Keratinocyte (primary cell): ENCODE data around the gene ZNF695. TPM values are rescaled to one million over a fixed set of nuclear protein-coding genes. Genes with fewer than 3 reads are reported as not detected.

Source experiments
- DNase-seq: peaks from one replicate; pipeline ENCODE4 v3.0.0-alpha.2; 2011; ENCODE audit warnings: low read depth, missing footprints, low spot score
- FAIRE-seq: peaks from 2 replicates; lab custom pipeline; 2011; peaks lifted over from hg19 to GRCh38; lab: Jason Lieb, UNC
- H2AFZ ChIP-seq: 2 replicates; pipeline ENCODE4 v1.6.0; 2012; ENCODE audit warnings: low read length, control low read depth, inconsistent platforms; ENCODE audit not compliant: control insufficient read depth
- H3K27ac ChIP-seq: 2 replicates; pipeline ENCODE4 v1.5.1; 2011; ENCODE audit warnings: low read length; ENCODE audit not compliant: control insufficient read depth, insufficient read depth
- H3K27me3 ChIP-seq: 3 replicates; pipeline ENCODE4 v1.6.0; 2011; ENCODE audit warnings: low read length; ENCODE audit not compliant: control insufficient read depth, insufficient read depth; ENCODE audit errors: extremely low read depth
- H3K36me3 ChIP-seq, 2 experiments: 2 replicates in 1 of 2; 3 replicates in 1 of 2; pipeline ENCODE4 v1.5.1; 2011; ENCODE audit warnings: low read length in 2 of 2, mild to moderate bottlenecking in 1 of 2; ENCODE audit not compliant: control insufficient read depth in 2 of 2, insufficient read depth in 2 of 2; ENCODE audit errors: extremely low read depth in 1 of 2
- H3K4me1 ChIP-seq: 3 replicates; pipeline ENCODE4 v1.5.1; 2011; ENCODE audit warnings: low read length; ENCODE audit not compliant: control insufficient read depth, insufficient read depth; ENCODE audit errors: extremely low read depth
- H3K4me2 ChIP-seq: 3 replicates; pipeline ENCODE4 v1.6.0; 2011; ENCODE audit warnings: low read depth, low read length; ENCODE audit not compliant: control insufficient read depth, insufficient read depth; ENCODE audit errors: extremely low read depth
- H3K4me3 ChIP-seq, 3 experiments: fragments of 200-600 bp in 1 of 3; sonication (generic) in 1 of 3; 2 replicates in 2 of 3; 3 replicates in 1 of 3; pipeline ENCODE4 v1.5.1; 2011 to 2016; ENCODE audit warnings: low read length in 3 of 3, mild to moderate bottlenecking in 3 of 3, control low read depth in 2 of 3, inconsistent platforms in 1 of 3, low read depth in 1 of 3, mixed read lengths in 1 of 3, mixed run types in 1 of 3, moderate library complexity in 1 of 3; ENCODE audit not compliant: control insufficient read depth in 2 of 3, insufficient read depth in 2 of 3; ENCODE audit errors: extremely low read depth in 1 of 3
- H3K79me2 ChIP-seq: 2 replicates; pipeline ENCODE4 v1.6.0; 2012; ENCODE audit warnings: low read length; ENCODE audit not compliant: control insufficient read depth, insufficient read depth
- H3K9ac ChIP-seq: 3 replicates; pipeline ENCODE4 v1.6.0; 2011; ENCODE audit warnings: low read length; ENCODE audit not compliant: control insufficient read depth, insufficient read depth; ENCODE audit errors: extremely low read depth
- H3K9me1 ChIP-seq: 3 replicates; pipeline ENCODE4 v1.6.0; 2011; ENCODE audit warnings: low read length; ENCODE audit not compliant: control insufficient read depth, insufficient read depth; ENCODE audit errors: extremely low read depth
- H3K9me3 ChIP-seq: 2 replicates; pipeline ENCODE4 v1.5.1; 2012; ENCODE audit warnings: low read depth, low read length; ENCODE audit not compliant: control insufficient read depth
- H4K20me1 ChIP-seq: 3 replicates; pipeline ENCODE4 v1.6.0; 2011; ENCODE audit warnings: low read length; ENCODE audit not compliant: control insufficient read depth, insufficient read depth; ENCODE audit errors: extremely low read depth
- CTCF ChIP-seq, 3 experiments: IDR thresholded peaks in 1 of 3; conservative IDR thresholded peaks in 1 of 3; optimal IDR thresholded peaks in 1 of 3; 2 replicates in 2 of 3; 3 replicates in 1 of 3; pipeline versions ENCODE3 to v1.5.1; 2011; ENCODE audit warnings: low read length in 3 of 3, mild to moderate bottlenecking in 3 of 3, moderate library complexity in 2 of 3, control low read depth in 1 of 3, inconsistent platforms in 1 of 3; ENCODE audit not compliant: insufficient read depth in 2 of 3; ENCODE audit errors: extremely low read depth in 1 of 3
- EZH2 ChIP-seq: IDR thresholded peaks from one replicate; pipeline ENCODE4 v1.6.1; 2012; ENCODE audit warnings: inconsistent platforms, mild to moderate bottlenecking, low read length, moderate library complexity
- dilution Hi-C: fragments of 300-500 bp; cut with MboI; formaldehyde crosslinking; loops from one replicate; pipeline ENCODE4 v1.7.0; 2020; ENCODE audit warnings: low sequenced_read_pairs; ENCODE audit not compliant: extremely low pct_ligation_motif_present
- polyA plus RNA-seq, 5 experiments: library from polyadenylated mRNA; depleted of rRNA in 3 of 5; stranded (reverse) in 3 of 5; stranded (forward) in 1 of 5; unstranded in 1 of 5; fragments of >200 nt; gene quantifications; 1 replicate in 1 of 5; 2 replicates in 3 of 5; 3 replicates in 1 of 5; pipeline versions ENCODE4 v1.2.1 to v1.2.3, GENCODE V29; 2011 to 2012; ENCODE audit warnings: missing spikeins in 2 of 5, low read depth in 1 of 5, low replicate concordance in 1 of 5

ZNF695 gene
- polyA plus RNA-seq, 1 donor (not counting 4 experiments of a cell fraction or from before 2014, with no cell fraction given) = 0.89 TPM

DNA sequence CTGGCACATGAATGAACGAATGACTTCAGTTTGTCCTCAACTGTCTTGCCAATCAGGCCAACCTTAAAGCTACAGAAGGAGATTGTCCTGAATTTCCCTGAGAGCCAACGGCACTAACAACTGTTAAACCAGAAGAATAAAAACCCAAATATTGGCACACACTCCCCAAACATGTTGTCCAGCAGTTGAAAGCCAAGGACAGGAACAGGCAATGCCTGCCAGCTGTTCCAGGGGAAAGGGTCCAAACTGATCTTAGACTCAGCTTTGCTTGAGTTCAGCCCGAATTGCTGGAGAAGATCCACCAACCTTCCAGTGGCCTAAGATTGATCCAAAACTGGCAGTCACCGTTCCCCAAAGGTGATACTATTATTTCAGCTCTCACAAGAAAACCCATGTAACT, 53.7 kb downstream of the ZNF695 start:
- H3K4me3 ChIP-seq = no peak overlapping the region
- dilution Hi-C loops = no loop called here
- H3K9me3 ChIP-seq = no peaks in the 10 kb centered on the region
- H3K36me3 ChIP-seq = no peaks in the 10 kb centered on the region
- no peak overlapping the region for H3K27ac ChIP-seq
- FAIRE-seq (no peak), DNase-seq (no peak)
- H3K9me1 ChIP-seq = no peaks in the 10 kb centered on the region
- no peak for TF ChIP-seq CTCF (optimal IDR thresholded peaks at IDR 0.05 in 1 of 3, IDR thresholded peaks at IDR 0.05 in 1 of 3, conservative IDR thresholded peaks at IDR 0.05 in 1 of 3; ENCODE audit: extremely low read depth in 1 of 3, insufficient read depth in 2 of 3, low read length in 3 of 3)
- TF ChIP-seq EZH2 = no peak
- no peaks in the 10 kb centered on the region for H3K27me3 ChIP-seq
- H3K4me1 ChIP-seq = no peaks in the 10 kb centered on the region
- no peaks in the 10 kb centered on the region for H3K79me2 ChIP-seq
- no peak overlapping the region for H3K4me2 ChIP-seq
- H3K9ac ChIP-seq = no peak overlapping the region
- H2AFZ ChIP-seq = no peak overlapping the region
- no peaks in the 10 kb centered on the region for H4K20me1 ChIP-seq

DNA sequence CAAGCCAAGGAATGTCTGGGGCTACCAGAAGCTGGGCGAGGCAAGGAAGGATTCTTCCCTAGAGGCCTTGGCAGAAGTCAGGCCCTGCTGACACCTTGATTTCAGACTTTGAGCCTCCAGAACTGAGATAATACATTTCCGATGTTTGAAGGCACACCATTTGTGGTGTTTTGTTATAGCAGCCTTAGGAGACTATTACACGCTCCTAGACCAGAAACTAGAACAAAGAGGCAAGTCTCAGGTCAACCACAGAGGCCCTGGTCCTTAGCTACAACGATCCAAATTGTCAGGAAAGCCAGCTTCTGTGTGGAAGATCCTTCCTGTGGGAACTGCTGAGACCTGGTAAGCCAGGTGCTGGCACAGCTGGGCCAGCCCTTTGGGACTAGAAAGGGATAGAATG, 56.4 kb downstream of the ZNF695 start:
- no peaks in the 10 kb centered on the region for H3K9me3 ChIP-seq
- H3K79me2 ChIP-seq = no peaks in the 10 kb centered on the region
- DNase-seq = no peak
- no peak overlapping the region for H3K4me2 ChIP-seq
- TF ChIP-seq EZH2 = no peak
- TF ChIP-seq CTCF (optimal IDR thresholded peaks at IDR 0.05 in 1 of 3, IDR thresholded peaks at IDR 0.05 in 1 of 3, conservative IDR thresholded peaks at IDR 0.05 in 1 of 3; ENCODE audit: extremely low read depth in 1 of 3, insufficient read depth in 2 of 3, low read length in 3 of 3) = no peak
- no peaks in the 10 kb centered on the region for H3K36me3 ChIP-seq
- H3K27ac ChIP-seq = no peak overlapping the region
- no peak overlapping the region for H2AFZ ChIP-seq
- H3K27me3 ChIP-seq = no peaks in the 10 kb centered on the region
- H3K4me3 ChIP-seq = no peak overlapping the region
- H3K9ac ChIP-seq = no peak overlapping the region
- dilution Hi-C loops = no loop called here
- H3K4me1 ChIP-seq = no peaks in the 10 kb centered on the region
- no peaks in the 10 kb centered on the region for H3K9me1 ChIP-seq
- FAIRE-seq = no peak
- no peaks in the 10 kb centered on the region for H4K20me1 ChIP-seq
